ENCODE measurements around the gene ABCA5.
A peak's percentile ranks its signal among the peaks of the same experiment; 100 is the strongest.

The ABCA5 gene, protein sequence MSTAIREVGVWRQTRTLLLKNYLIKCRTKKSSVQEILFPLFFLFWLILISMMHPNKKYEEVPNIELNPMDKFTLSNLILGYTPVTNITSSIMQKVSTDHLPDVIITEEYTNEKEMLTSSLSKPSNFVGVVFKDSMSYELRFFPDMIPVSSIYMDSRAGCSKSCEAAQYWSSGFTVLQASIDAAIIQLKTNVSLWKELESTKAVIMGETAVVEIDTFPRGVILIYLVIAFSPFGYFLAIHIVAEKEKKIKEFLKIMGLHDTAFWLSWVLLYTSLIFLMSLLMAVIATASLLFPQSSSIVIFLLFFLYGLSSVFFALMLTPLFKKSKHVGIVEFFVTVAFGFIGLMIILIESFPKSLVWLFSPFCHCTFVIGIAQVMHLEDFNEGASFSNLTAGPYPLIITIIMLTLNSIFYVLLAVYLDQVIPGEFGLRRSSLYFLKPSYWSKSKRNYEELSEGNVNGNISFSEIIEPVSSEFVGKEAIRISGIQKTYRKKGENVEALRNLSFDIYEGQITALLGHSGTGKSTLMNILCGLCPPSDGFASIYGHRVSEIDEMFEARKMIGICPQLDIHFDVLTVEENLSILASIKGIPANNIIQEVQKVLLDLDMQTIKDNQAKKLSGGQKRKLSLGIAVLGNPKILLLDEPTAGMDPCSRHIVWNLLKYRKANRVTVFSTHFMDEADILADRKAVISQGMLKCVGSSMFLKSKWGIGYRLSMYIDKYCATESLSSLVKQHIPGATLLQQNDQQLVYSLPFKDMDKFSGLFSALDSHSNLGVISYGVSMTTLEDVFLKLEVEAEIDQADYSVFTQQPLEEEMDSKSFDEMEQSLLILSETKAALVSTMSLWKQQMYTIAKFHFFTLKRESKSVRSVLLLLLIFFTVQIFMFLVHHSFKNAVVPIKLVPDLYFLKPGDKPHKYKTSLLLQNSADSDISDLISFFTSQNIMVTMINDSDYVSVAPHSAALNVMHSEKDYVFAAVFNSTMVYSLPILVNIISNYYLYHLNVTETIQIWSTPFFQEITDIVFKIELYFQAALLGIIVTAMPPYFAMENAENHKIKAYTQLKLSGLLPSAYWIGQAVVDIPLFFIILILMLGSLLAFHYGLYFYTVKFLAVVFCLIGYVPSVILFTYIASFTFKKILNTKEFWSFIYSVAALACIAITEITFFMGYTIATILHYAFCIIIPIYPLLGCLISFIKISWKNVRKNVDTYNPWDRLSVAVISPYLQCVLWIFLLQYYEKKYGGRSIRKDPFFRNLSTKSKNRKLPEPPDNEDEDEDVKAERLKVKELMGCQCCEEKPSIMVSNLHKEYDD (N-terminal part only)

DNA sequence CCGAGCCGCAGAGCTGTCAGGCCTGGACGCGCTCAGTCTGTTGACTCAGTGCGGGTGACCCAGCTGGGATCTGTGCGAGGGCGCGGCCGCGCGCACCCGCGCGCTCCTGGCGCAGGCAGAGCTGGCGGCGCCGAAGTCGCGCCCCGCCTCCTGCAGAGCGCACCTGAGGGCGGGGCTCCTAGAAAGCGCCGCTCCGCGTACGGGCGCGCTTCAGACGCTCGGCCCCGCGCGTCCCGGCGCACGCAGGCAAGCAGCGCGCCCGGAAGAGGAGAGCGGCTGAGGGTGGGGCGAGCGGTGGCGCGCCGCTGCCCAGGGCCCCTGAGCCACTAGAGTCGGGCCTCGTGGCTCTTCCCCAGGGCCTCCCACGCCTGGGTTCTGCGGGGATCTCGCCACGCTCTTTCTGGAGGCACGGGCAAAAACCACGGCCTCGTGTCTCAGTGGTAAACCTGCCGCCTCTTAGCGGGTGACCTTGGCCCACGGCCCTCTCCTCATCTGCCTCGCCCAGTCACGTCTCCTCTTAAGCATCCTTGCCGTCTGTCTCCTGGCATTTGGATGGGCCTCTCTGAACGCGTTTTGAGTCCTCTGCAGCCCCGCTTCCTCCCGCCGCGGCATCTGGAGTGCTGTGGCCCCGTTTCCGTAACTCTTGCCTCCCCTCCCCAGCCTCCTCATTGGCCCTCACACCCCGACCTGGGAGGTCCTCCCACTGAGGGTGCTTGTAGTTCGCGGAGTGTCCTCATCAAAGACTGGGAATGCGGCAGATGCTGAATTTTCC is at the start of gene ABCA5:
ABCA5 (minus strand) TSS at position 74 of the 772 bp plus-strand sequence. CDS start 12,718 bp downstream, outside the sequence.
- peak; percentile 91 for DNase-seq

DNA sequence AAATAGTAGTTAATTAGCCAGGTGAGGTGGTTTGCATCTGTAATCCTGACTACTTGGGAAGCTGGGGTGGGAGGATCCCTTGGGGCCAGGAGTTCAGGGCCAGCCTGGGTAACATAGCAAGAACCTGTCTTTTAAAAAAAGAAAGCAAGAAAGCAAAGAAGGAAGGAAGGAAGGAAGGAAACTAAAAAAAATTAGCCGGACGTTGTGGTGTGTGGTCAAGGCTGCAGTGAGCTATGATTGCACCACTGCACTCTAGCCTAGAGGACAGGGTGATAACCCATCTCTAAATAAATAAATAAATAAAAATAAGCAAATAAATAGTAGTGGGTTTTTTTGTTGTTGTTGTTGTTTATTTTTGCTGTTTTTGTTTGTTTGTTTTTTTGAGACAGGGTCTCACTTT is 48.3 kb upstream of the ABCA5 start:
- DNase-seq = no peak

DNA sequence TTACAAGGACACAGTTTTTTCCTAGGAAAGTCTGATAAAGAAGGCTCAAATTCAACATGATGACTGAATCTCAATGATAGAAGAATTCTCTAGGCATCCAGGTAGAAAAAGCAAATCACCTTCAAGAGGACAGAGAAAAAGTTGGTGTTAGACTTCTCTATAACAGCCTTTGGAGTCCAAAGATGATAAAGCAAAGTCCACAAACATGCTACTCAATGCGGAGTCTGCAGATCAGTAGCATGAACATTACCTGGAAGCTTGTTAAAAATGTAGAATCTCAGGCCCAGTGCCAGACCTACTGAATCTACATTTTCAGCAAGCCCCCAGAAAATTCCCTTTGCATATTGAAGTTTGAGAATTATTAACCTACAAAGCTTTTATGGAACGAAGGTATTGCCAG is 46.1 kb upstream of the ABCA5 start:
- no peak for DNase-seq

DNA sequence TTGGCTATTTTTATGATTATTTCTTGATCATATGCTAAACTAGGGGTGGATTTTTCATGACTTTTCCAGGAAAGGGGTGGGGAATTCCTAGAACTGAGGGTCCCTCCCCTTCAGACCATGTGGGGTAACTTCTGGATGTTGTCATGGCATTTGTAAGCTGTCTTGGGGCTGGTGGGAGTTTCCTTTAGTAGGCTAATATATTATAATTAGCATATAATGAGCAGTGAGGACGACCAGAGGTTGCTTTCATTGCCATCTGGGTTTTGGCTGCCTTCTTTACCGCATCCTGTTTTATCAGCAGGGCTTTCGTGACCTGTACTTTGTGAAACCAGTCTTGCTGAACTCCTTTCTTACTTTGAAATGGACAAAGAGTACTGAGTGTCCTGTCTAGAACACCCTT is 40.4 kb upstream of the ABCA5 start:
- DNase-seq = no peak

DNA sequence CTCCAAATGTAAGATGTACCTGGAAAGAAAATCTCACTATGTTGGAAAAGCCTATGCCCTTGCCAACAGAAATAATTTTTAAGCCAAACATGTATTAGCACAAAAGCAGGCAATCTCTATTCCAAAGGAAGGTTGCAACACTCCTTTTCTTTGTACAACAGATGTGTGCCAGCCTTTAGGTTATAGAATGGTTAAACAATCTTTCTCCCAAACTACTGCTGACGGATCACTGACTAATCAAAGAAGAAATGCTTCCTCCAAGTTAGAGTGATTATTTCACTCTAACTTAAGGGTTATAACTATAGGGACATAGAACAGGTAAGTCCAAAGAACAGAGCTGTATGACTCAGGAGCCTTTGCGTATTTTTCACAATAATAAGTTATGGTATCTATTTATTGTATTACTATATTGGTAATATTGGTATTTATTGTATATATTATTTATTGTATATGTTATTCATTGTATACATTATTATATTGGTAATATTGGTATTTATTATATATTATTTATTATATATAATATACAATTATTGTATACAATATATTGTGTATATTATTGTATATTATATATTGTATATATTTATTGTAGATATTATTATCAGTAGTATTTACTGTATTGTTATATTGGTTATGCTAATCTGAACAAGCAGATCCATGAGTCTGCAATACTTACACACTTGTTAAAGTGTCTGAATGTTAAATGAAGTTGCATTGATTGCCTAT is 36.7 kb upstream of the ABCA5 start:
- DNase-seq = no peak

DNA sequence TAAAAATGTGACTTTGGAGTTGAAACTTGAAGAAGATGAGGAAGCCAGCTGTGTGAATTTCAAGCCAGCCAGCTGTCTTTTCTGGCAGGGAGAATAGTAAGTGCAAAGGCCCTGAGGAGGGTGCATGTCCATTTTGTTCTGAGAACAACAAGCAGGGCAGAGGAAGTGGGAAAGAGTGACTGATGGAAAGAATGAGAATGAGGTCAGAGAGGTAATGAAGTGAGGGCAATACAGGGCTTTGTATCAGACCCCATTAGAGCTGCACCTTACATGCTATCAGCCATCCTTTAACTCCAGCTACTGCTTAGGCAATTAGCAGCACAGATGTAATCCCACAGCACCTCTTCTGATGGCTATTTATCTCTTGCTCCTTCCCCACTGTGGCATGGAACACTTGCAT is 34.2 kb upstream of the ABCA5 start:
- no peak for DNase-seq

DNA sequence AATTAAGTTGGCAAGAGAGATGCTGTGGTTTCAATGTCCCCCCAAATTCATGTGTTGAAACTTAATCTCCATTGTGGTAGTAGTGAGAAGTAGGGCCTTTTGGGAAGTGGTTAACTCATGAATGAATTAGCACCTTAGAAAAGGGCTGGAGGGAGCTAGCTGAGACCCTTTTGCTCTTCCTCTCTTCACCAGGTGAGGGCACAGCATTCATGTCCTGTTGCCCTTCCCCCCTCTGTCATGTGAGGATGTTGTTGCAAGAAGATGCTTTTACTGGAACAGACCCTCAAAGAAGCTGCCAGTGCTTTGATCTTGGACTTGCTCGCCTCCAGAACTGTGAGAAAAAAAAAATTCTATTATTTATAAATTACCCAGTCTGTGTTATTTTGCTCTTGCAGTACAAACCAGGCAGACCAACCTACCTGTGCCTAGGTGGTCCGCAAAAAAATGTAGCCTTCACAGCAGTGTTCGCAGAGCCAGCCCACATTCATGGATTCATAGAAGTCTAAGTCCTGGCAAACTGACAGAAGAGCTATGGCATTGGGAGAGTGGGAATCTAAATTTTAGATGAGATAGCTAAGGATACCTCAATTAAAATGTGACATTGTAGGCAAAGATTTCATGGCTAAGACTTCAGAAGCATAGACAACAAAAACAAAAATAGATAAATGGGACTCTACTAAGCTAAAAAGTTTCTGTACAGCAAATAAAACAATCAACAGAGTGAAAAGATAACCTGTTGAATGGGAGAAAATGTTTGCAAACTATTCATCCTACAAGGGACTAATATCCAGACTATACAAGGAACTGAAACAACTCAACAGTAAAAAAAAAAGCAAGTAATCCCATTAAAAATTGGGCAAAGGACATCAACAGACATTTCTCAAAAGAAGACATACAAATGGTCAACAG is 32.0 kb upstream of the ABCA5 start:
- DNase-seq = no peak

DNA sequence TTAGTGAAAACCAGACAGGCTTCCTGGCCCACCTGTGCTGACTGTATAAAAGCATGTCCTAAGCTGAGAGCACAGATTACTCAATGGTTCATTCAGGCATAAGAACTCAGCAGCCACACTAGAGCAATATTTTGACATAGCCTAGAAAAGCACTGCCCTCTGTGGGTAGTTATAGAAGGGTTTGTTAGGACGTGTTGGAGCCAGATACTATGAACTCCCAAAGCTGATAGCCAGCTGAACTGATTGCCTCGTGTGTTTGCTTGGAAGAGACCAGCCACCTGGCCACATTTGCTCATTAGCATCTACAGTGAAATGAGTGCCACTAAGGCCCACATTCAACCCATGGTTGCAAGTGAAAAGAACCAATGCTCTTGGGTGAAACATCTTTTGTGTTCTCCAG is 30.8 kb upstream of the ABCA5 start:
- no peak for DNase-seq

DNA sequence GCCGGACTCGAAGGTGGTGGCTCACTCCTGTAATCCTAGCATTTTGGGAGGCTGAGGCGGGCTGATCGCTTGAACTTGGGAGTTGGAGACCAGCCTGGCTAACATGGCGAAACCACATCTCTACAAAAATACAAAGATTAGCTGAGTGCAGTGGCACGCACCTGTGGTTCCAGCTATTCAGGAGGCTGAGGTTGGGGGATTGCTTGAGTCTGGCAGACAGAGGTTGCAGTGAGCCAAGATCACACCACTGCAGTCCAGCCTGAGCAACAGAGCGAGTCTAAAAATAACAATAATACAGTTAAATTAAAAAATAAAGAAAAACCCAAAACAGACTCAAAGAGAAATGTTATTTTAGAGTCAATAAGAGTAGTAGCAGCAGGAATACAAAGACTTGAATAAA is 29.7 kb upstream of the ABCA5 start:
- no peak for DNase-seq

DNA sequence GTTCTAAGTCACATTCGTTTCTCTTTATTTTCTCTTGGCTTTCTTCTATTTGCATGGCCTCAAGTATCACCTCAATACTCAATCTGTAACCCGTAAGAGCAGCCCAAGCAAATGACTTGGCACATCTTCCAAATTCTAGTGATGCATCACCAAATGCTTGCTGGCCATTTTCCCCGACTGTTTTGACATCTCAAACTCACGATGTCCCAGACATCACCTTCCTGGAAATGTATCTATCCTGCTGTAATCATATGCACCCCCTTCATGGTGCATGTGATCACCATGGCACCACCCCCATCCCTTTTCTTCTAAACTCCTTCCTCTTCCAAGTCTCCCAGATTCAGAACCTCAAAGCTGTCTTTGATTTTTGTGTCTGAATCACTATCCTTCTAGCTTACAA is 24.0 kb upstream of the ABCA5 start:
- no peak for DNase-seq

DNA sequence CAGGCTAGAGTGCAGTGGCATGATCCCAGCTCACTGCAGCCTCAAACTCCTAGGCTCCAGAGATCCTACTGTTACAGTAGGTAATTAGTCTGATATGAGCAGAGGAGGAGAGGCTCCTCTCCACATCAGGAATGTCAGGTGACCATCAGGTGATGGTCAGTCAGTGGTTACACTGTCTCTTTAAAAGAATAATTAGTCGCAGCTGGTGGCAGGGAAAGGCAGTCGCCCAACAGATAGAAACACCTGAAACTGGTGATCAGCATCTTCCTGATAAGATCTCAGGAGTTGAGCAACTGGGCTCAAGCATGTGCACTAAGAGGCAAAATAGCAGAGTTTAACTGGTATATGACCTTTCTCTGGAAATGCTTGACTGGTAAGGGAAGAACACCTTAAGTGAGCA is 21.5 kb upstream of the ABCA5 start:
- no peak for DNase-seq

DNA sequence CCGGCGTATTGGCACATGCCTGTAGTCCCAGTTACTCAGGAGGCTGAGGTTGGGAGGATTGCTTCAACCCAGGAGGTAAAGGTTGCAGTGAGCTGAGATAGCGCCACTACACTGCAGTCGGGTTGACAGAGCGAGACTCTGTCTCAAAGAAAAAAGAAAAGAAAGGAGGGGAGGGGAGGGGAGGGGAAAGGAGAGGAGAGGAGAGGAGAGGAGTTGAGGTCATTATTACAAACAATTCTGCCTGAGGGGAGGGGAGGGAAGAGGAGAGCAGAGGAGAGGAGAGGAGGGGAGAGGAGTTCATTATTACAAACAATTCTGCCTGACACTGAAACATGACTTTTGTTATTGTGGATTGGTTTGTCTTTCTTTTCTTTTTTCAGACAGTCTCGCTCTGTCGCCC is 19.8 kb upstream of the ABCA5 start:
- DNase-seq = no peak

DNA sequence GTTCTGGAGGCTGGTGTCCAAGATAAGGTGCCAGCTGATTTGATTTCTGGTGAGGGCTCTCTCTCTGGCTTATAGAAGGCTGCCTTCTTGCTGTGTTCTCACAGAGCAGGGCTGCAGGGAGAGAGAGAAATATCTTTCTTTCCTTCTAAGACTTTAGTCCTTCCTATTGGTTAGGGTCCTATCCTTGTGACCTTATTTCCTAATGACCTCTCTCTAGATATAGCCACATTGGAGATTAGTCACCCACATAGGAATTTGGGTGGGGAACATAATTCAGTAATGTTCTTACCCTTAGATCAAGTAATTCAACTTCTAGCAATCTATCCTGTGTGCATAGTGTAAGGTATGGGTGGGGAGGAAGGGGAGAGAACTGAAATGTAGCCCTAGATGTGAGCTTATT is 18.0 kb upstream of the ABCA5 start:
- no peak for DNase-seq

DNA sequence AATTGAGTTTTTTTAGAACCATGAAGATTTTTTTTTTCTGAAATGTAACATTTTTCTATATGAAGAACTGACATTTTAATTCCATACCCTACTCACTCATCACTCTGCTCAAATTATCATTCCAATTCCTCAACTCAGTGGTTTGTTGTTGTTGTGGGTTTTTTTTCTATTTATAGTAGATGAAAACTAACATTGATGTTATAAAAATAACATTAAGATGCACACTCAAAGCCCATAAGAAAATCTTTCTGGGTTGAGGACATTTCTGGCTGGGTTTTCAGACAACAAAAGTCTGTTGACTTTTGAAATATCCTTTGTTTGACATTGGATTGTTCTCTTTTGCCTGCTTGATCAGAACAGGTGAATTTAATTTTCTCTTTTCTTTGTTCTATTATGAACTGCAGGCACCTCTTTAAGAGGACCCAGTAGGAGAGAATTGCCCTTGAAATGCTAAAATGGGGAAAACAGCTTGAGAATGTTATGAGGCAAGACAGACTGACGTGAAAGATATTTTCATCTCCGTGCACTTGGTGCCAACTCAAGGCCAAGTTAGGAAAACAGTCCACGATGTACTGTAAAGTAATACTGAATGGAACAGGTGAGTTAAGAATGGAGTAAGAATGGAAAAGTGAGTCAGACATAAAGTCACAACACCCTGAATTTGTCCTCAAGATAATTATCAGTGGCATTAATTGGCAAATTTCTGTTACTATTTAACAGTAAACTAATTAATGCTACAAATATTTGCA is 16.1 kb upstream of the ABCA5 start:
- no peak for DNase-seq

DNA sequence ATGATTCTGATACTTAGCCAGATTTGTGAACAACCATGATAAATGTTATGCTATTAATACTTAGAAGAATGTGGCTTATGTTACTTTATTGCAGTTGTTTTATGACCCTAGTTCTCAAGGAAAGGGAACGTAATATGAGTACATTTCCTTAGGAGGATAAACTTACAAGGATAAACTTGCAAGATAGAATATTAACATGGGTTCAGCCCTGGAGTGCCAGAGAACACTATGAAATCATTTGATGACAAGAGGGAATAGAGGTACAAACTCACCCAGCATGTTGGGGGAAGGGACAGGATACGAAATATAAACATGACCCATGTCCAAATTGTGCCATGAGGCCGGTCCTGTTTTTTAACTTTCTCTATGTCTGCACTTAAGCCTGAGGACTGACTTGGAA is 13.0 kb upstream of the ABCA5 start:
- no peak for DNase-seq

DNA sequence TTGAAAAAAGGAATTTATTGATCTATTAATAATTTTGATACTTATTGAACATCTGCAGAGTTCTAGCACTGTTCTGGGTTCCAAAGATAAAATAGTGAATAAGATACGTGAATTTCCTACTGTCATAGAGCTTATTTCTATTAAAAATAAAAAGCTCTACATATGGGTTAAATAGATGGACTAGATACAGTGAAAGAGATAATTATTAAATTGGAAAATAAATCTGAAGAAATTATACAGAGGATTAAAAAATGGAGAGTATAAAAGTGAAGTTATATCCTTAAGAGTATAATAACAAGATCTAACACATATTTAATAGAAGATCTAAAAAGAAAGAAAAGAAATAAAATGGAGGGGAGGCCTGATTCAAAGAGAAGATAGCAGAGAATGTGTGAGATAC is 10.1 kb upstream of the ABCA5 start:
- no peak for DNase-seq

DNA sequence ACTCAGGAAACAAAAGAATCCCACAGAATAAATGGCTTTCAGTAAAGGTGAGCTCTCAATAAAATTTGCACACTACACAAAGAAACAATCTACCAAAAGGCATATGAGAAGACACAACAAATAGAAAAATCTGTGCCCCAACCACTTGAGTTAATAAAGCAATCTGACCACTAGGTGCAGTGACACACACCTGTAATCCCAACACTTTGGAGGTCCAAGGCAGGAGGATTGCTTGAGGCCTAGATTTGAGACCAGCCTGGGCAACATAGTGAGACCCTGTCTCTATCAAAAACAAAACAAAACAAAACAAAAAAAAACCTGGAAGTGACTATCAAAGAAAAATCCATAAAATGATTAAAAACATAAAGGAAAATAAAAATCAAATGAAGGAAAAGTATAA is 9.6 kb upstream of the ABCA5 start:
- DNase-seq = no peak

DNA sequence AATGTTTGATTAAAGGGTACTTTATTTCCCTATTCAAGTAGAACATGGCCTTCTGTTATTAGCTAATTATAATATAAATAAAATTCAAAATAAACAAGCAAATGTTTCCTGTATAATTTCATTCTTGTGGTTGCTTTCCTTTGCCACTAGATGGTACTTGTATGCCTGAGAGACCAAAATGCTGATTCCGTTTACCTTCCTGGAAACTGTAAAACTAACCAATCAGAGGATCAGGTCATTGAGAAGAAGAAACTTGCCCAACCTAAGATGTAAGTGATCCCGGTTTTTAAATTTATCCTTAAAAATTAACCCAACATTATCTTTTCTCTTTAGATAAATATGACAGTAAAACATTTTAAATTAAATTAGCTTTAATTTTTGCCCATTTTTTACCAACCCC is 8.1 kb upstream of the ABCA5 start:
- DNase-seq = peak; percentile 11

DNA sequence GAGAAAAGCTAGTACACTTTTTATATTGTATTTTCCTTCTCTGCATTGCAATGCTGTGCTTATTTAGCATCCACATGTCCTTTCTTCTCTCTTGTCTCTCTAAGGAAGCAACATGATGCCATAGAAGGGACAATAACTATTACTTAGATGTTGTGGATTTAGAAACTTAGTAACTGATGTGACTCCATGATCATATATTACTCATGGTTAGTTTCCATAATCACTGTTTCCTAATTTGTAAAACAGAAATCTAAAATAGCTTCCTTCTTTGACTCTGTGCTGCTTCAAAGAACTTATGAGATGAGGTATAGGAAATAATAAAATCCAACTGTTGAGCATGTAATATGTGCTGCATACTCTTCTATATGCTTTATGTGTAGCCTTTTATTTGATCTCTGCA is 6.6 kb upstream of the ABCA5 start:
- no peak for DNase-seq

DNA sequence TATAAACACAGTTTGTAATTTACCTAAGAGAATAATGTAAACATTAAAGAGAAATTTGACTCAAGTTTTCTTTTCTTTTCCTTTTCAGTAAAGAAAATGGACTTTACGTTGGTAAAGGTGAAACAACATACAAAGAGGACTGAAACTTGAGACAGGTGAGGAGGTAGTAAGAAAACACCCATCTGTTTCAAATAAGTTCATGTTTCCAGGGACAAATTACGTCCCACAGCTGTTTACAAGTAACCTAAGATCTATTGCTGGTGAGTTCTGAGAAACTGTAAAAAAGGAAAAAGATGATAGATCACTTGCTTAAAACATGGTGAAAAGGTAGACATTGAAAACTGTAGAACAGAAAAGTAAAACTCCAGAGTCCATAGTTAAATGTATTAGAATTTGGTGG is 4.8 kb upstream of the ABCA5 start:
- no peak for DNase-seq
